K562 (cell line): ENCODE results near the gene HDHD5. TPM values are rescaled to one million over a fixed set of nuclear protein-coding genes. Genes with fewer than 3 reads are reported as not detected.
A peak's percentile ranks its signal among the peaks of the same experiment; 100 is the strongest.

Experiments used
- BACH1 ChIP-seq: fragments of 200-800 bp; sonication (Bioruptor generic); IDR thresholded peaks from 2 replicates; pipeline ENCODE4 v1.6.1; 2016; ENCODE audit warnings: missing genetic modification characterization, missing compliant biosample characterization
- ELF1 ChIP-seq: fragments of 200-800 bp; sonication (Bioruptor generic); IDR thresholded peaks from 2 replicates; pipeline ENCODE4 v1.6.1; 2016; ENCODE audit warnings: missing genetic modification characterization, missing compliant biosample characterization
- FOS ChIP-seq: IDR thresholded peaks from 3 replicates; pipeline ENCODE4 v1.6.1; 2011; ENCODE audit not compliant: insufficient read length; ENCODE audit errors: extremely low read depth
- FOXM1 ChIP-seq, 2 experiments: fragments of 450-650 bp in 1 of 2; sonication (generic) in 1 of 2; formaldehyde crosslinking in 1 of 2; IDR thresholded peaks; 2 replicates each; pipeline versions ENCODE4 v1.6.1 to v1.9.0; 2017 to 2022; ENCODE audit warnings: low read depth in 2 of 2, mild to moderate bottlenecking in 2 of 2, missing genetic modification reagents in 1 of 2, moderate library complexity in 1 of 2
- HDAC2 ChIP-seq: fragments of 450-650 bp; IDR thresholded peaks from 2 replicates; pipeline ENCODE4 v1.6.1; 2016; ENCODE audit warnings: mild to moderate bottlenecking
- HDGF ChIP-seq: fragments of 450-650 bp; IDR thresholded peaks from 2 replicates; pipeline ENCODE4 v1.6.1; 2016
- HIVEP1 ChIP-seq: fragments of 250-450 bp; sonication (Bioruptor Pico); IDR thresholded peaks from 2 replicates; pipeline ENCODE4 v1.4.0; 2020; ENCODE audit warnings: mild to moderate bottlenecking
- HNRNPL ChIP-seq: fragments of 200-400 bp; formaldehyde crosslinking; IDR thresholded peaks from 2 replicates; pipeline ENCODE4 v1.6.1; 2017; ENCODE audit warnings: low read depth, mild to moderate bottlenecking, low read length
- MYNN ChIP-seq, 2 experiments: sonication (generic); formaldehyde crosslinking in 1 of 2; IDR thresholded peaks; 2 replicates each; pipeline versions ENCODE4 v1.5.0 to v1.6.1; 2016 to 2020; ENCODE audit warnings: antibody characterized with exemption in 1 of 2, missing genetic modification reagents in 1 of 2
- NKRF ChIP-seq: fragments of 450-650 bp; IDR thresholded peaks from 2 replicates; pipeline ENCODE4 v1.6.1; 2016; ENCODE audit warnings: borderline replicate concordance
- NR2C1 ChIP-seq, 2 experiments: fragments of 450-650 bp; IDR thresholded peaks; 2 replicates each; pipeline ENCODE4 v1.6.1; 2017; ENCODE audit warnings: mild to moderate bottlenecking in 2 of 2, antibody characterized with exemption in 1 of 2, inconsistent platforms in 1 of 2, missing compliant biosample characterization in 1 of 2, missing genetic modification characterization in 1 of 2
- OTX1 ChIP-seq: fragments of 450-650 bp; formaldehyde crosslinking; IDR thresholded peaks from 2 replicates; pipeline ENCODE4 v1.4.0; 2022; ENCODE audit warnings: mild to moderate bottlenecking
- PRPF4 ChIP-seq: fragments of 200-400 bp; formaldehyde crosslinking; IDR thresholded peaks from one replicate; pipeline ENCODE4 v1.6.1; 2017; ENCODE audit warnings: low read length, low read depth, mild to moderate bottlenecking; ENCODE audit not compliant: insufficient read depth, poor library complexity, severe bottlenecking
- SAFB ChIP-seq: fragments of 200-400 bp; formaldehyde crosslinking; IDR thresholded peaks from 2 replicates; pipeline ENCODE4 v1.6.1; 2017; ENCODE audit warnings: low read depth, low read length, borderline replicate concordance
- SAP30 ChIP-seq: fragments of 200-600 bp; sonication (generic); IDR thresholded peaks from 2 replicates; pipeline ENCODE4 v1.6.1; 2012; ENCODE audit warnings: borderline replicate concordance, low read depth, mild to moderate bottlenecking, moderate library complexity, low read length, control low read depth, inconsistent platforms; ENCODE audit not compliant: insufficient read depth, poor library complexity, severe bottlenecking
- SMAD3 ChIP-seq: fragments of 450-650 bp; formaldehyde crosslinking; conservative IDR thresholded peaks from 2 replicates; pipeline ENCODE4 v1.4.0; 2020; ENCODE audit warnings: mild to moderate bottlenecking
- SMARCC2 ChIP-seq: fragments of 450-650 bp; IDR thresholded peaks from 2 replicates; pipeline ENCODE4 v1.6.1; 2017; ENCODE audit warnings: antibody characterized with exemption, moderate library complexity, mild to moderate bottlenecking, low read depth
- SREBF2 ChIP-seq: sonication (generic); formaldehyde crosslinking; IDR thresholded peaks from 2 replicates; pipeline ENCODE4 v1.4.0; 2020; ENCODE audit warnings: mild to moderate bottlenecking, missing genetic modification reagents
- SRSF1 ChIP-seq: fragments of 200-400 bp; formaldehyde crosslinking; IDR thresholded peaks from 2 replicates; pipeline ENCODE4 v1.6.1; 2017; ENCODE audit warnings: mild to moderate bottlenecking, low read depth, low read length, moderate library complexity
- TAF7 ChIP-seq: fragments of 450-650 bp; IDR thresholded peaks from 2 replicates; pipeline ENCODE4 v1.6.1; 2016; ENCODE audit warnings: missing genetic modification characterization, missing compliant biosample characterization
- TCF15 ChIP-seq: fragments of 250-450 bp; sonication (Bioruptor Pico); IDR thresholded peaks from 2 replicates; pipeline ENCODE4 v1.8.0; 2022; ENCODE audit warnings: moderate library complexity, mild to moderate bottlenecking, inconsistent platforms
- THRAP3 ChIP-seq: fragments of 450-650 bp; IDR thresholded peaks from 2 replicates; pipeline ENCODE4 v1.6.1; 2016; ENCODE audit warnings: mild to moderate bottlenecking, inconsistent platforms, borderline replicate concordance
- YY1 ChIP-seq, 3 experiments: IDR thresholded peaks; 2 replicates each; pipeline ENCODE4 v1.6.1; 2011; ENCODE audit warnings: low read length in 2 of 3, mild to moderate bottlenecking in 2 of 3, moderate library complexity in 2 of 3, borderline replicate concordance in 1 of 3, control low read depth in 1 of 3, low read depth in 1 of 3; ENCODE audit not compliant: insufficient read depth in 3 of 3, insufficient replicate concordance in 2 of 3, control insufficient read depth in 1 of 3, insufficient read length in 1 of 3; ENCODE audit errors: extremely low read depth in 1 of 3
- ZNF165 ChIP-seq: fragments of 250-450 bp; sonication (Bioruptor Pico); IDR thresholded peaks from 2 replicates; pipeline ENCODE4 v1.4.0; 2020; ENCODE audit warnings: borderline replicate concordance
- ZNF583 ChIP-seq: fragments of 250-450 bp; sonication (Bioruptor Pico); IDR thresholded peaks from 2 replicates; pipeline ENCODE4 v1.4.0; 2020
- ZSCAN32 ChIP-seq: fragments of 450-650 bp; formaldehyde crosslinking; IDR thresholded peaks from 2 replicates; pipeline ENCODE4 v1.4.0; 2020; ENCODE audit warnings: mild to moderate bottlenecking, moderate library complexity
- polyA plus RNA-seq, 8 experiments: library from polyadenylated mRNA; depleted of rRNA in 4 of 8; stranded (reverse) in 5 of 8; unstranded in 3 of 8; fragments of >200 nt; fragmentation: Nextera tagmentation in 2 of 8; fragmentation: Illumina TruSeq in 1 of 8; extraction: Ambion mirVana in 2 of 8; extraction: Trizol in 1 of 8; gene quantifications; 2 replicates each; pipeline versions ENCODE4 v1.2.1 to v1.2.3, GENCODE V29; 2011 to 2014; ENCODE audit warnings: inconsistent platforms in 1 of 8, missing spikeins in 1 of 8
- total RNA-seq, 7 experiments: library from RNA; depleted of rRNA in 6 of 7; stranded (reverse); fragments of >200 nt in 6 of 7; fragmentation: Illumina TruSeq in 2 of 7; extraction: Trizol in 2 of 7; gene quantifications; 2 replicates each; pipeline versions ENCODE4 v1.2.1 to v1.2.3, GENCODE V29; 2011 to 2021; ENCODE audit warnings: low replicate concordance in 1 of 7

HDHD5 gene
- total and polyA plus RNA-seq, 9 of the 15 experiments (the other 6 are each of a cell fraction or from before 2014, with no cell fraction given), result 1.6 to 36.6 (median 24.2) TPM

- TF ChIP-seq FOXM1 (IDR thresholded peaks at IDR 0.05; ENCODE audit: low read depth) (0 out of 2 replicates have a peak, but pooled peaks have one; percentile 33), FOXM1 (CRISPR knock-in tag; IDR thresholded peaks at IDR 0.05; ENCODE audit: low read depth) (no peak), SAP30 (peak; percentile 18), MYNN (IDR thresholded peaks at IDR 0.05) (peak; percentile 82), MYNN (CRISPR knock-in tag; IDR thresholded peaks at IDR 0.05) (no peak), ZNF165 (no peak), ZNF583 (peak; percentile 8; the same call in 1 of the 2 replicates), ZSCAN32 (CRISPR knock-in tag) (no peak), SMARCC2 (no peak; the same call in 1 of the 2 replicates), ELF1 (tag) (peak; percentile 58; the same call in 1 of the 2 replicates), SRSF1 (no peak), TAF7 (tag) (no peak), NR2C1 (IDR thresholded peaks at IDR 0.05) (no peak), NR2C1 (tag; IDR thresholded peaks at IDR 0.05) (peak; percentile 74), HDAC2 (peak; percentile 73; the same call in 1 of the 2 replicates), FOS (no peak), SREBF2 (no peak), HNRNPL (peak; percentile 99), TCF15 (CRISPR knock-in tag) (no peak), YY1 (IDR thresholded peaks at IDR 0.05; ENCODE audit: borderline replicate concordance in 1 of 3, control insufficient read depth in 1 of 3, extremely low read depth in 1 of 3, insufficient read depth in 3 of 3, insufficient read length in 1 of 3, insufficient replicate concordance in 2 of 3, low read depth in 1 of 3, low read length in 2 of 3) (peak in 2 of 3 experiments; percentile 11 to 37), BACH1 (tag) (no peak), HIVEP1 (CRISPR knock-in tag) (0 out of 2 replicates have a peak, but pooled peaks have one; percentile 9), PRPF4 (no peak), HDGF (no peak), SAFB (peak; percentile 94), NKRF (no peak), THRAP3 (no peak), OTX1 (CRISPR knock-in tag) (no peak), SMAD3 (no peak)
Observed at GRCh38 chr22:17171153-17172028, 12.3 kb upstream of the HDHD5 start (continued).
